GM06990 (cell line): ENCODE measurements around the gene RBM23.
A peak's percentile ranks its signal among the peaks of the same experiment; 100 is the strongest.

Experiments
- DNase-seq: peaks from one replicate; pipeline ENCODE4 v3.0.0-alpha.2; 2011; ENCODE audit not compliant: insufficient read length; ENCODE audit errors: extremely low read depth
- H3K27me3 ChIP-seq: replicated peaks from 2 replicates; pipeline ENCODE4 v1.6.0; 2011; ENCODE audit warnings: low read length; ENCODE audit not compliant: control insufficient read depth, insufficient read depth
- H3K36me3 ChIP-seq: 2 replicates; pipeline ENCODE4 v1.5.1; 2011; ENCODE audit warnings: low read length; ENCODE audit not compliant: control insufficient read depth, insufficient read depth
- H3K4me3 ChIP-seq: replicated peaks from 2 replicates; pipeline ENCODE4 v1.5.1; 2011; ENCODE audit warnings: low read depth, mild to moderate bottlenecking, control low read depth, low read length
- TF ChIP-seq, protein P1 (sequence below): IDR thresholded peaks from 2 replicates; pipeline ENCODE4 v1.5.1; 2011; ENCODE audit warnings: low read length, control low read depth, mild to moderate bottlenecking, inconsistent platforms; ENCODE audit not compliant: insufficient read depth, poor library complexity, severe bottlenecking

The RBM23 gene

DNA sequence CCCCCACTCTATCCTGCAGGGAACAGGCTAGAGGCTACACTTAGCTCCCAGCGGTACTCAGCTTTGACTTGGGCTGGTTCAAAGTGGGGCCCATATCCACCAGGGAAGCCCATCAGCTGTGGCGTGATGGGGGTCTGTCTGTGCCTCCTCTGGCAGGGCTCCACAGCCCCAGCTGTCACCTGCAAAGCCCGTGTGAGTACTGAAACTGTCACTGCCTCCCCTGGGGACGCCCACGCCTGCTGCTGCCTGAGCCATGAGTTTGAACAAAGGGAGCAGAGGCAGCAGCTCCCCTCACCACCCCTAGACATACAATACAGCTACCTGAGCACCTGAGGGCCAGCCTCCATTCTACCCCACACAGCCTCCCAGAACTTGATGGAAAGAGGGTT is 31.0 kb downstream of the RBM23 start:
- Histone ChIP-seq H3K27me3 (no peaks in the 10 kb centered on the region), H3K4me3 (peak overlapping the region; percentile 63), H3K36me3 (peaks cover 6% of the 10 kb centered on the region)
- TF ChIP-seq, protein P1, sequence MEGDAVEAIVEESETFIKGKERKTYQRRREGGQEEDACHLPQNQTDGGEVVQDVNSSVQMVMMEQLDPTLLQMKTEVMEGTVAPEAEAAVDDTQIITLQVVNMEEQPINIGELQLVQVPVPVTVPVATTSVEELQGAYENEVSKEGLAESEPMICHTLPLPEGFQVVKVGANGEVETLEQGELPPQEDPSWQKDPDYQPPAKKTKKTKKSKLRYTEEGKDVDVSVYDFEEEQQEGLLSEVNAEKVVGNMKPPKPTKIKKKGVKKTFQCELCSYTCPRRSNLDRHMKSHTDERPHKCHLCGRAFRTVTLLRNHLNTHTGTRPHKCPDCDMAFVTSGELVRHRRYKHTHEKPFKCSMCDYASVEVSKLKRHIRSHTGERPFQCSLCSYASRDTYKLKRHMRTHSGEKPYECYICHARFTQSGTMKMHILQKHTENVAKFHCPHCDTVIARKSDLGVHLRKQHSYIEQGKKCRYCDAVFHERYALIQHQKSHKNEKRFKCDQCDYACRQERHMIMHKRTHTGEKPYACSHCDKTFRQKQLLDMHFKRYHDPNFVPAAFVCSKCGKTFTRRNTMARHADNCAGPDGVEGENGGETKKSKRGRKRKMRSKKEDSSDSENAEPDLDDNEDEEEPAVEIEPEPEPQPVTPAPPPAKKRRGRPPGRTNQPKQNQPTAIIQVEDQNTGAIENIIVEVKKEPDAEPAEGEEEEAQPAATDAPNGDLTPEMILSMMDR: no peak
- peak; percentile 81 for DNase-seq

DNA sequence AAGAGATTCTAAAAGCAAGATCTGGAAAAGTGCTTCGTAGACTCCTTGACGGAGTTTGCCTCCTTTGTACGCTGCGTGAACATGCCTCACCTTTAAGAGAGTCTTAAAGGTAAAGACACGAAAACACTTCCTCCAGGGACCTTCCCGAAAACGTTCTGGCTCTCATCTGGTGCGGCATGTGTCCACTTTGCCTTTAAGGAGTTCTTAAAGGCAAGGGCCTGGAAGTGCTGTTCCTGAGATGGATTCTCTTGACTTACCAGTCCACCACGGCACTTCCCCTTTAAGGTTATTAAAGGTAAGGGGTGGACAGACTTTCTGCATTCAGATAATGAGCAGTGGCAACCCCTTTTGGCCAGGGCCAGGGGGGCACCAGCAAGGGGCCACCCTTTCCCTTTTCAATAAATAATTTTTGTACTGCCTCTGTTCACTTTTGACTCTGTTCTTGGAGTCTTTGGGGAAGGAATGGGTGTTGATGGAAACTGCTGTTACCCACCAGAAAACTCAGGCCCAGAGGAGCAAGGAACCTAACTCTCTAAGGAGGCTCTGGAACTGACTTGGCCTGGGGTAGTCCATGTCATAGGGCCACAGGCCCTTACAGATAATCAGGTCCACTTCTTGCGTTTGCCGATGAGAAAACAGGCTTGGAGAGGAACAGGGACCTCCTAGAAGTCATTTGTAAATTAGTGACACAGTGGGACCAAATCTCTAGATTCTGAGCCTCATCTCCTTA is 31.5 kb downstream of the RBM23 start:
- peak; percentile 69 for DNase-seq

DNA sequence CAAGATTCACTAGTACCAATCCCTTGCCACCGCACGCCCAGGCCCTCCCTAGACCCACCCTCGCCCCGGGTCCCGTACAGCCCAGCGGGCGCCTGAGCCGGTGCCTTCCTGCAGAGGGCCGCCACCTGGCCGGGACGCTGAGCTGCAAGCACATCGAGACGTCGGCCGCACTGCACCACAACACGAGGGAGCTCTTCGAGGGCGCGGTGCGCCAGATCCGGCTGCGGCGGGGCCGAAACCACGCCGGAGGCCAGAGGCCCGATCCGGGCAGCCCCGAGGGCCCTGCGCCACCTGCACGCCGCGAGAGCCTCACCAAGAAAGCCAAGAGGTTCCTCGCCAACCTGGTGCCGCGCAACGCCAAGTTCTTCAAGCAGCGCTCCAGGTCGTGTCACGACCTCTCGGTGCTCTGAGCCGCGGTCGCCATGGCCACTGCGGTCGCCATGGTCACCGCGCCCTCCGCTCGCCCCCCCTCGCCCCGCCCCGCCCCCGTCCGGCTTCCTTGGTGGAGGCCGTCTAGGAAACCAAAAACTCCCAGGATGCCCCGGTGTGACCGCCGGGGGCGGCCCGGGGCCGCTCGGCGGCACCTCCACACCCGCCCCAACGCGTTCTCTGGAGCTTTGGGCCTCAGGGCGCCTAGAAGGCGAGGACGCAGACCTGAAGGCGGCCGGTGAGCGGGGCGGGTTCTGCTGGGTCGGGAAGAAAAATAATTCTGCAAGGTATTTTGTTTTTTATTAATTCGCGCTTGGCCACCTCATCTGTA is 32.3 kb downstream of the RBM23 start:
- DNase-seq: peak; percentile 92

More for the DNA sequence above, 31.5 kb downstream of the RBM23 start:
- Histone ChIP-seq H3K27me3 (no peaks in the 10 kb centered on the region), H3K36me3 (peaks cover 3% of the 10 kb centered on the region), H3K4me3 (peak overlapping the region; percentile 63)
- TF ChIP-seq, protein P1: no peak

DNA sequence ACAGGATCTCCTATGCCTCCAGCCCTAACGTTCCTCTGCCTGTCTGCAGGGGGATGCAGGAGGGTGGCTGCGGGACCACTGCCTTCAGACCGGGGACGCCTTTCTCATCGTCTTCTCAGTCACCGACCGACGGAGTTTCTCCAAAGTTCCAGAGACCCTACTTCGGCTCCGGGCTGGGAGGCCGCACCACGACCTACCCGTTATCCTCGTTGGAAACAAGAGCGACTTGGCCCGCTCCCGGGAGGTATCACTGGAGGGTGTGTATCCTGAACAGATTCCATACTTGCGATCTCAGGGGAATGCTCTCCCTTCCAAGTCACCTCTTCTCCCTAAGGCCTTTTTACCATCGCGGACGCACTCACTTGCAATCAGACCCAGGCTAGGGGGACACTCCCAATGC is 33.0 kb downstream of the RBM23 start:
- H3K36me3 ChIP-seq: no peaks in the 10 kb centered on the region
- no peak for DNase-seq
- H3K4me3 ChIP-seq: peak overlapping the region; percentile 63
- H3K27me3 ChIP-seq: no peaks in the 10 kb centered on the region
- TF ChIP-seq, protein P1: no peak

More for the DNA sequence above, 32.3 kb downstream of the RBM23 start:
- Histone ChIP-seq H3K4me3 (peak overlapping the region; percentile 63), H3K27me3 (no peaks in the 10 kb centered on the region), H3K36me3 (no peaks in the 10 kb centered on the region)
- TF ChIP-seq, protein P1: peak; percentile 60

DNA sequence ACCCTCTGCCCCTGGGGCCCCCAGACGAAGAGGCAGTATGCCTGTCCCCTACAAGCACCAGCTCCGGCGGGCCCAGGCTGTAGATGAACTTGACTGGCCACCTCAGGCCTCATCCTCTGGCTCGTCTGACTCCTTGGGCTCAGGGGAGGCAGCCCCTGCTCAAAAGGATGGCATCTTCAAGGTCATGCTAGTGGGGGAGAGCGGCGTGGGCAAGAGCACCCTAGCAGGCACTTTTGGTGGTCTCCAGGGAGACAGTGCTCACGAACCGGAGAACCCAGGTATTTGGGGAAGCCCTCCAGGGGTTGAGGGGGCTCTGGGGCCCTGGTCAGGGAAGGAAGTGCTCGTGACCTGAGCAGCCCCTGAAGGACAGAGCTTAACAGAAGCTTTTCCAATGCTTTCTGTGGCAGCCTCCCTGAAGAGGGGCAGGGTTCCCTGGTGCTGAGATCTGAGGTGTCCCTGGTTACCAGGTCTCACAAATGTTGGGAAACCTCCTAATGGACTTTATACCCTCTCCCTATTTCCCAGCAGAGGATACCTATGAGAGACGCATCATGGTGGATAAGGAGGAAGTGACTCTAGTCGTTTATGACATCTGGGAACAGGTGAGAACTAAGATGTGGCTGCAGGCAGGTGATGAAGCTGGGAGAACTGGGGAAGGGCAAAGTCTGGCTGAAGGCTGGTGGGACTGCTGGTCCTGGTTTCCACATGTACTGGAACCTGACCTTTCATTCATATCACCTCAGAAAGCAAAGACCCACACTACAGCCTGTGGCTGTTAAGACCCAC is 34.0 kb downstream of the RBM23 start:
- Histone ChIP-seq H3K36me3 (no peaks in the 10 kb centered on the region), H3K4me3 (no peak overlapping the region), H3K27me3 (no peaks in the 10 kb centered on the region)
- TF ChIP-seq, protein P1: no peak
- no peak for DNase-seq
